ENCODE measurements around the gene BTBD2. TPM values are rescaled to one million over a fixed set of nuclear protein-coding genes. Genes with fewer than 3 reads are reported as not detected.

BTBD2 gene
- total and polyA plus RNA-seq, 4 experiments from 2014 or later: 2.8 to 59.4 (median 29.4) TPM

GRCh38 chr19:2050991-2051772, 35.7 kb upstream of the BTBD2 start, which contains the start of gene MKNK2:
Gene MKNK2, minus strand, starts transcription at chr19:2051244. Its CDS starts 393 bp downstream, at chr19:2050851.
- Mint-ChIP-seq H3K4me3 (peak within 1 kb of the TSS; percentile 88 to 91 (median 88)), H3K4me1 (peaks cover 15 to 68% (median 42%) of the 10 kb centered on the region in 4 donors), H3K27me3 (no peaks in the 10 kb centered on the region), H3K9me3 (peaks cover 0 to 5% (median 0%) of the 10 kb centered on the region in 8 donors), H3K27ac (peak within 1 kb of the TSS; percentile 95 to 98 (median 96)), H3K36me3 (peaks cover 0 to 17% of the 10 kb centered on the region in 2 donors)
- ChIA-PET CTCF (ENCODE audit: partially characterized antibody) (interaction anchor here (0.5 to 2.1 kb wide), 8 partner anchors 9 to 106 kb away, joined by 3 to 10 read pairs (median 6); partner anchors contain the start of genes IZUMO4 and MOB3A), POLR2A (ENCODE audit: partially characterized antibody) (interaction anchor here (0.6 to 6.5 kb wide), 22 partner anchors 10 to 782 kb away, joined by 3 to 124 read pairs (median 5); partner anchors contain the start of genes AP3D1, BTBD2, CIRBP and IZUMO4)
- Histone ChIP-seq H3K4me3 (ENCODE audit: low read length in 2 of 2) (peak within 1 kb of the TSS; percentile 84 to 89), H3K9me3 (ENCODE audit: control insufficient read depth in 1 of 2, low read length in 2 of 2) (no peaks in the 10 kb centered on the region), H3K4me1 (ENCODE audit: insufficient read depth, low read length) (peaks cover 61% of the 10 kb centered on the region), H3K27ac (ENCODE audit: low read depth, low read length) (peak within 1 kb of the TSS; percentile 89), H3K27me3 (ENCODE audit: insufficient read depth, low read length) (no peaks in the 10 kb centered on the region), H3K36me3 (ENCODE audit: insufficient read depth, low read length) (peaks cover 18% of the 10 kb centered on the region)
- intact Hi-C loops (cut with micrococcal nuclease): loop anchor here (1.0 to 5.0 kb wide), 6 partner anchors 9 to 189 kb away; partner anchors contain the start of genes IZUMO4, KLF16 and MOB3A
- DNase-seq: peak; percentile 86 to 97 (median 93)

GRCh38 chr19:2050349-2050990, 35.0 kb upstream of the BTBD2 start:
- peak overlapping the region; percentile 88 to 91 (median 88) for H3K4me3 Mint-ChIP-seq
- intact Hi-C loops (cut with micrococcal nuclease): loop anchor here (1.0 to 5.0 kb wide), 3 partner anchors 8 to 188 kb away; partner anchors contain the start of gene KLF16
- Histone ChIP-seq H3K4me1 (ENCODE audit: insufficient read depth, low read length) (peaks cover 61% of the 10 kb centered on the region), H3K36me3 (ENCODE audit: insufficient read depth, low read length) (peaks cover 23% of the 10 kb centered on the region), H3K9me3 (ENCODE audit: control insufficient read depth in 1 of 2, low read length in 2 of 2) (no peaks in the 10 kb centered on the region), H3K27ac (ENCODE audit: low read depth, low read length) (peak overlapping the region; percentile 89), H3K4me3 (ENCODE audit: low read length in 2 of 2) (peak overlapping the region; percentile 84 to 89), H3K27me3 (ENCODE audit: insufficient read depth, low read length) (no peaks in the 10 kb centered on the region)
- H3K36me3 Mint-ChIP-seq: peaks cover 0 to 19% of the 10 kb centered on the region in 2 donors
- peaks cover 12 to 64% (median 37%) of the 10 kb centered on the region in 4 donors for H3K4me1 Mint-ChIP-seq
- H3K27ac Mint-ChIP-seq: peak overlapping the region in 5 of 7 donors; percentile 35 to 90 (median 86)
- peaks cover 0 to 5% (median 0%) of the 10 kb centered on the region in 8 donors for H3K9me3 Mint-ChIP-seq
- CTCF ChIA-PET (ENCODE audit: partially characterized antibody): no interaction called here
- POLR2A ChIA-PET (ENCODE audit: partially characterized antibody): interaction anchor here (1.0 to 6.5 kb wide), 11 partner anchors 11 to 246 kb away, joined by 3 to 124 read pairs (median 7); no protein-coding TSS in a partner anchor
- peak in 1 of 5 donors; percentile 32 for DNase-seq
- no peaks in the 10 kb centered on the region for H3K27me3 Mint-ChIP-seq

- peaks cover 11 to 64% (median 36%) of the 10 kb centered on the region in 4 donors for H3K4me1 Mint-ChIP-seq
- CTCF ChIA-PET (ENCODE audit: partially characterized antibody): no interaction called here
Measured at GRCh38 chr19:2049741-2050348, 34.3 kb upstream of the BTBD2 start.

GRCh38 chr19:2048959-2049740, 33.6 kb upstream of the BTBD2 start:
- POLR2A ChIA-PET (ENCODE audit: partially characterized antibody): interaction anchor here (0.6 to 6.5 kb wide), 16 partner anchors 9 to 249 kb away, joined by 3 to 124 read pairs (median 8); partner anchors contain the start of gene MOB3A
- Mint-ChIP-seq H3K9me3 (peaks cover 0 to 5% (median 0%) of the 10 kb centered on the region in 8 donors), H3K4me1 (peaks cover 12 to 69% (median 37%) of the 10 kb centered on the region in 4 donors), H3K4me3 (peak overlapping the region; percentile 88 to 91 (median 88)), H3K36me3 (peaks cover 0 to 26% of the 10 kb centered on the region in 2 donors), H3K27ac (peak overlapping the region; percentile 36 to 94 (median 86)), H3K27me3 (no peaks in the 10 kb centered on the region)
- Histone ChIP-seq H3K9me3 (ENCODE audit: control insufficient read depth in 1 of 2, low read length in 2 of 2) (no peaks in the 10 kb centered on the region), H3K4me3 (ENCODE audit: low read length in 2 of 2) (peak overlapping the region; percentile 84 to 89), H3K27ac (ENCODE audit: low read depth, low read length) (peak overlapping the region; percentile 89), H3K27me3 (ENCODE audit: insufficient read depth, low read length) (no peaks in the 10 kb centered on the region), H3K36me3 (ENCODE audit: insufficient read depth, low read length) (peaks cover 23% of the 10 kb centered on the region), H3K4me1 (ENCODE audit: insufficient read depth, low read length) (peaks cover 70% of the 10 kb centered on the region)
- DNase-seq: peak in 1 of 5 donors; percentile 36
- intact Hi-C loops (cut with micrococcal nuclease): no loop called here
- CTCF ChIA-PET (ENCODE audit: partially characterized antibody): no interaction called here

More at GRCh38 chr19:2049741-2050348, 34.3 kb upstream of the BTBD2 start:
- Histone ChIP-seq H3K9me3 (ENCODE audit: control insufficient read depth in 1 of 2, low read length in 2 of 2) (no peaks in the 10 kb centered on the region), H3K4me1 (ENCODE audit: insufficient read depth, low read length) (peaks cover 64% of the 10 kb centered on the region), H3K4me3 (ENCODE audit: low read length in 2 of 2) (peak overlapping the region; percentile 84 to 89), H3K27me3 (ENCODE audit: insufficient read depth, low read length) (no peaks in the 10 kb centered on the region), H3K27ac (ENCODE audit: low read depth, low read length) (peak overlapping the region; percentile 89), H3K36me3 (ENCODE audit: insufficient read depth, low read length) (peaks cover 23% of the 10 kb centered on the region)
- POLR2A ChIA-PET (ENCODE audit: partially characterized antibody): interaction anchor here (0.6 to 6.5 kb wide), 16 partner anchors 8 to 249 kb away, joined by 3 to 124 read pairs (median 6); no protein-coding TSS in a partner anchor
- Mint-ChIP-seq H3K9me3 (peaks cover 0 to 5% (median 0%) of the 10 kb centered on the region in 8 donors), H3K27ac (peak overlapping the region; percentile 75 to 94 (median 86)), H3K27me3 (no peaks in the 10 kb centered on the region), H3K36me3 (peaks cover 0 to 21% of the 10 kb centered on the region in 2 donors), H3K4me3 (peak overlapping the region; percentile 88 to 91 (median 88))
- intact Hi-C loops (cut with micrococcal nuclease): loop anchor here (1.0 to 5.0 kb wide), 3 partner anchors 8 to 188 kb away; partner anchors contain the start of gene KLF16
- DNase-seq: peak; percentile 62 to 77 (median 69)

GRCh38 chr19:2048104-2048958, 32.8 kb upstream of the BTBD2 start:
- Histone ChIP-seq H3K4me1 (ENCODE audit: insufficient read depth, low read length) (peaks cover 77% of the 10 kb centered on the region), H3K4me3 (ENCODE audit: low read length in 2 of 2) (peak overlapping the region in 1 of 2 donors; percentile 22), H3K36me3 (ENCODE audit: insufficient read depth, low read length) (peaks cover 27% of the 10 kb centered on the region), H3K27me3 (ENCODE audit: insufficient read depth, low read length) (no peaks in the 10 kb centered on the region), H3K9me3 (ENCODE audit: control insufficient read depth in 1 of 2, low read length in 2 of 2) (no peaks in the 10 kb centered on the region), H3K27ac (ENCODE audit: low read depth, low read length) (peak overlapping the region; percentile 89)
- Mint-ChIP-seq H3K4me3 (peak overlapping the region; percentile 24 to 91 (median 75)), H3K4me1 (peaks cover 16 to 68% (median 39%) of the 10 kb centered on the region in 4 donors), H3K9me3 (peaks cover 0 to 9% (median 0%) of the 10 kb centered on the region in 8 donors), H3K36me3 (peaks cover 0 to 32% of the 10 kb centered on the region in 2 donors), H3K27me3 (no peaks in the 10 kb centered on the region), H3K27ac (peak overlapping the region; percentile 8 to 84 (median 57))
- ChIA-PET POLR2A (ENCODE audit: partially characterized antibody) (interaction anchor here (0.8 to 6.5 kb wide), 14 partner anchors 8 to 151 kb away, joined by 3 to 124 read pairs (median 9); partner anchors contain the start of gene MOB3A), CTCF (ENCODE audit: partially characterized antibody) (interaction anchor here (0.5 kb wide), 1 partner anchor 19 kb away, joined by 3 read pairs; no protein-coding TSS in a partner anchor)
- intact Hi-C loops (cut with micrococcal nuclease): no loop called here
- no peak for DNase-seq
